Astrocyte (in vitro differentiated cells and primary cell): Measurements from ENCODE around the gene MMP1. TPM values are rescaled to one million over a fixed set of nuclear protein-coding genes. Genes with fewer than 3 reads are reported as not detected.

Experiments
- DNase-seq: peaks from one replicate; pipeline ENCODE4 v3.0.0-alpha.2; 2010; ENCODE audit warnings: low read depth
- FAIRE-seq: peaks from 2 replicates; lab custom pipeline; 2011; peaks lifted over from hg19 to GRCh38; lab: Jason Lieb, UNC
- H2AFZ ChIP-seq: 2 replicates; pipeline ENCODE4 v1.6.0; 2012; ENCODE audit warnings: low read depth, low read length, inconsistent platforms
- H3K27ac ChIP-seq: 2 replicates; pipeline ENCODE4 v1.5.1; 2011; ENCODE audit warnings: low read depth, low read length, inconsistent platforms
- H3K27me3 ChIP-seq: 2 replicates; pipeline ENCODE4 v1.6.0; 2011; ENCODE audit warnings: low read length, inconsistent platforms; ENCODE audit not compliant: insufficient read depth
- H3K36me3 ChIP-seq: 2 replicates; pipeline ENCODE4 v1.5.1; 2011; ENCODE audit warnings: low read length, inconsistent platforms; ENCODE audit not compliant: insufficient read depth
- H3K4me1 ChIP-seq: 2 replicates; pipeline ENCODE4 v1.5.1; 2011; ENCODE audit warnings: low read length, inconsistent platforms; ENCODE audit not compliant: insufficient read depth
- H3K4me2 ChIP-seq: 2 replicates; pipeline ENCODE4 v1.6.0; 2012; ENCODE audit warnings: low read length, inconsistent platforms
- H3K4me3 ChIP-seq: 2 replicates; pipeline ENCODE4 v1.5.1; 2011; ENCODE audit warnings: low read depth, mild to moderate bottlenecking, low read length, inconsistent platforms; ENCODE audit not compliant: insufficient read depth
- H3K79me2 ChIP-seq: 2 replicates; pipeline ENCODE4 v1.6.0; 2012; ENCODE audit warnings: mild to moderate bottlenecking, low read length, inconsistent platforms; ENCODE audit not compliant: insufficient read depth
- H3K9ac ChIP-seq: 2 replicates; pipeline ENCODE4 v1.6.0; 2012; ENCODE audit warnings: mild to moderate bottlenecking, low read length, inconsistent platforms
- H3K9me3 ChIP-seq: 2 replicates; pipeline ENCODE4 v1.5.1; 2012; ENCODE audit warnings: low read depth, mild to moderate bottlenecking, low read length, inconsistent platforms; ENCODE audit not compliant: insufficient read depth
- H4K20me1 ChIP-seq: 2 replicates; pipeline ENCODE4 v1.6.0; 2012; ENCODE audit warnings: low read length, inconsistent platforms; ENCODE audit not compliant: insufficient read depth
- H3K27ac Mint-ChIP-seq: one replicate; pipeline ENCODE4 v1.8.0; 2021; ENCODE audit warnings: mild to moderate bottlenecking, mixed read lengths; ENCODE audit not compliant: unreplicated experiment
- H3K27me3 Mint-ChIP-seq: one replicate; pipeline ENCODE4 v1.8.0; 2021; ENCODE audit warnings: low read depth, mixed read lengths; ENCODE audit not compliant: unreplicated experiment
- H3K36me3 Mint-ChIP-seq: one replicate; pipeline ENCODE4 v1.8.0; 2021; ENCODE audit warnings: low read depth, mixed read lengths; ENCODE audit not compliant: unreplicated experiment
- H3K4me1 Mint-ChIP-seq: one replicate; pipeline ENCODE4 v1.8.0; 2021; ENCODE audit warnings: low read depth, mixed read lengths; ENCODE audit not compliant: unreplicated experiment
- H3K4me3 Mint-ChIP-seq: one replicate; pipeline ENCODE4 v1.8.0; 2021; ENCODE audit warnings: mild to moderate bottlenecking, moderate library complexity, mixed read lengths; ENCODE audit not compliant: unreplicated experiment
- H3K9me3 Mint-ChIP-seq: one replicate; pipeline ENCODE4 v1.8.0; 2021; ENCODE audit warnings: mild to moderate bottlenecking, mixed read lengths; ENCODE audit not compliant: unreplicated experiment
- CTCF ChIP-seq: IDR thresholded peaks from 2 replicates; pipeline ENCODE4 v1.5.1; 2011; ENCODE audit warnings: low read depth, mild to moderate bottlenecking, inconsistent platforms, low read length, moderate library complexity; ENCODE audit not compliant: insufficient read depth
- EZH2 ChIP-seq: IDR thresholded peaks from 2 replicates; pipeline ENCODE4 v1.6.1; 2012; ENCODE audit warnings: mild to moderate bottlenecking, low read length, inconsistent platforms; ENCODE audit not compliant: insufficient read depth
- total RNA-seq: library from RNA; stranded (reverse); gene quantifications from 2 replicates; pipeline ENCODE4 v1.2.1, GENCODE V29; 2021

The MMP1 gene
- total RNA-seq, 1 donor from 2014 or later, result 0.64 TPM

GRCh38 chr11:102781676-102782075 lies 16.3 kb downstream of the MMP1 start:
- Mint-ChIP-seq H3K36me3 (no peaks in the 10 kb centered on the region), H3K4me1 (peaks cover 7% of the 10 kb centered on the region), H3K27ac (no peak overlapping the region), H3K4me3 (no peak overlapping the region), H3K27me3 (no peaks in the 10 kb centered on the region), H3K9me3 (no peaks in the 10 kb centered on the region)
- Histone ChIP-seq H2AFZ (no peak overlapping the region), H3K4me2 (no peak overlapping the region), H3K4me1 (no peaks in the 10 kb centered on the region), H4K20me1 (no peaks in the 10 kb centered on the region), H3K79me2 (no peaks in the 10 kb centered on the region), H3K4me3 (no peak overlapping the region), H3K27me3 (no peaks in the 10 kb centered on the region), H3K9ac (no peak overlapping the region), H3K9me3 (no peaks in the 10 kb centered on the region), H3K27ac (no peak overlapping the region), H3K36me3 (no peaks in the 10 kb centered on the region)
- DNase-seq (no peak), FAIRE-seq (peak; percentile 69)
- TF ChIP-seq CTCF (no peak), EZH2 (no peak)

GRCh38 chr11:102780491-102780918 lies 17.5 kb downstream of the MMP1 start, which contains the start of gene MMP10:
Gene MMP10 (minus strand): TSS chr11:102780628. CDS start chr11:102780591, 37 bp downstream.
- no peak within 1 kb of the TSS for H3K4me3 Mint-ChIP-seq
- Histone ChIP-seq H3K27ac (no peak within 1 kb of the TSS), H3K79me2 (no peaks in the 10 kb centered on the region), H3K27me3 (no peaks in the 10 kb centered on the region), H3K36me3 (no peaks in the 10 kb centered on the region), H3K4me2 (peak within 1 kb of the TSS; percentile 51), H2AFZ (no peak within 1 kb of the TSS), H3K4me3 (no peak within 1 kb of the TSS), H4K20me1 (no peaks in the 10 kb centered on the region), H3K9ac (no peak within 1 kb of the TSS), H3K4me1 (no peaks in the 10 kb centered on the region), H3K9me3 (no peaks in the 10 kb centered on the region)
- DNase-seq, result peak; percentile 66
- no peak within 1 kb of the TSS for H3K27ac Mint-ChIP-seq
- H3K9me3 Mint-ChIP-seq, result no peaks in the 10 kb centered on the region
- TF ChIP-seq EZH2 (no peak), CTCF (peak; percentile 73)
- H3K36me3 Mint-ChIP-seq, result no peaks in the 10 kb centered on the region
- peaks cover 7% of the 10 kb centered on the region for H3K4me1 Mint-ChIP-seq
- FAIRE-seq, result peak; percentile 88
- no peaks in the 10 kb centered on the region for H3K27me3 Mint-ChIP-seq

GRCh38 chr11:102776454-102776853 lies 21.5 kb downstream of the MMP1 start:
- DNase-seq, result no peak
- no peak overlapping the region for H2AFZ ChIP-seq
- Mint-ChIP-seq H3K36me3 (no peaks in the 10 kb centered on the region), H3K4me3 (no peak overlapping the region), H3K27ac (no peak overlapping the region), H3K9me3 (no peaks in the 10 kb centered on the region), H3K4me1 (peaks cover 7% of the 10 kb centered on the region), H3K27me3 (no peaks in the 10 kb centered on the region)
- no peaks in the 10 kb centered on the region for H3K9me3 ChIP-seq
- H3K4me1 ChIP-seq, result peaks cover under 1% of the 10 kb centered on the region
- FAIRE-seq, result no peak
- no peak for TF ChIP-seq CTCF
- TF ChIP-seq EZH2, result no peak
- H4K20me1 ChIP-seq, result no peaks in the 10 kb centered on the region
- no peak overlapping the region for H3K9ac ChIP-seq
- no peaks in the 10 kb centered on the region for H3K27me3 ChIP-seq
- no peak overlapping the region for H3K27ac ChIP-seq
- H3K4me2 ChIP-seq, result no peak overlapping the region
- H3K36me3 ChIP-seq, result no peaks in the 10 kb centered on the region
- no peaks in the 10 kb centered on the region for H3K79me2 ChIP-seq
- no peak overlapping the region for H3K4me3 ChIP-seq
